ENCODE data around the gene ZNF331. TPM values are rescaled to one million over a fixed set of nuclear protein-coding genes. Genes with fewer than 3 reads are reported as not detected.

ZNF331 gene
- total RNA-seq, 6 donors from 2014 or later, result 26.3 to 80.0 (median 47.1) TPM

GRCh38 chr19:53517114-53517741 is 20.7 kb upstream of the ZNF331 start:
- DNase-seq, result no peak
- Histone ChIP-seq H3K9me3 (no peaks in the 10 kb centered on the region), H3K36me3 (no peaks in the 10 kb centered on the region), H3K4me3 (no peak overlapping the region), H3K4me1 (peaks cover 16 to 23% (median 21%) of the 10 kb centered on the region in 4 donors), H3K27me3 (no peaks in the 10 kb centered on the region), H3K27ac (peak overlapping the region in 3 of 4 donors; percentile 33 to 85 (median 83))
- ATAC-seq (ENCODE audit: low FRiP score in 2 of 2), result no peak
- WGBS, 2 donors, result 56 to 68% methylated on average over 5 of the region's 5 CpGs
- TF ChIP-seq EP300 (IDR thresholded peaks at IDR 0.05), result peak in 1 of 4 donors; percentile 52
- TF ChIP-seq, protein P1, sequence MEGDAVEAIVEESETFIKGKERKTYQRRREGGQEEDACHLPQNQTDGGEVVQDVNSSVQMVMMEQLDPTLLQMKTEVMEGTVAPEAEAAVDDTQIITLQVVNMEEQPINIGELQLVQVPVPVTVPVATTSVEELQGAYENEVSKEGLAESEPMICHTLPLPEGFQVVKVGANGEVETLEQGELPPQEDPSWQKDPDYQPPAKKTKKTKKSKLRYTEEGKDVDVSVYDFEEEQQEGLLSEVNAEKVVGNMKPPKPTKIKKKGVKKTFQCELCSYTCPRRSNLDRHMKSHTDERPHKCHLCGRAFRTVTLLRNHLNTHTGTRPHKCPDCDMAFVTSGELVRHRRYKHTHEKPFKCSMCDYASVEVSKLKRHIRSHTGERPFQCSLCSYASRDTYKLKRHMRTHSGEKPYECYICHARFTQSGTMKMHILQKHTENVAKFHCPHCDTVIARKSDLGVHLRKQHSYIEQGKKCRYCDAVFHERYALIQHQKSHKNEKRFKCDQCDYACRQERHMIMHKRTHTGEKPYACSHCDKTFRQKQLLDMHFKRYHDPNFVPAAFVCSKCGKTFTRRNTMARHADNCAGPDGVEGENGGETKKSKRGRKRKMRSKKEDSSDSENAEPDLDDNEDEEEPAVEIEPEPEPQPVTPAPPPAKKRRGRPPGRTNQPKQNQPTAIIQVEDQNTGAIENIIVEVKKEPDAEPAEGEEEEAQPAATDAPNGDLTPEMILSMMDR (IDR thresholded peaks at IDR 0.05), result no peak

DNA sequence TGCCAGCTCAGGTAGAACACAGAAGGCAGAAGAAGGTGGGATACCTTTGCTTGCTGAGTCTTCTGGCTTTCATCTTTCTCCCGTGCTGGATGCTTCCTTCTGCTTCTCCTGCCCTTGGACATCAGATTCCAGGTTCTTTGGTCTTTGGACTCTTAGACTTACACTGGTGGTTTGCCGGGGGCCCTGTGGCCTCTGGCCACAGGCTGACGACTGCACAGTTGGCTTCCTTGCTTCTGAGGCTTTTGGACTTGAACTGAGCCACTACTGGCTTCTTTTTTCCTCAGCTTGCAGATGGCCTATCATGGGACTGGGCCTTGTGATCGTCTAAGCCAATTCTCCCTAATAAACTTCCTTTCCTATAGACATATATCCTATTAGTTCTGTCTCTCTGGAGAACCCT is 19.8 kb upstream of the ZNF331 start:
- Histone ChIP-seq H3K9me3 (no peaks in the 10 kb centered on the region), H3K27me3 (no peaks in the 10 kb centered on the region), H3K36me3 (no peaks in the 10 kb centered on the region), H3K4me1 (peaks cover 16 to 23% (median 21%) of the 10 kb centered on the region in 4 donors), H3K4me3 (no peak overlapping the region), H3K27ac (peak overlapping the region; percentile 27 to 85 (median 62))
- DNase-seq, result no peak
- no peak for TF ChIP-seq POLR2AphosphoS5 (IDR thresholded peaks at IDR 0.05)
- TF ChIP-seq, protein P1 (IDR thresholded peaks at IDR 0.05), result no peak
- TF ChIP-seq EP300 (IDR thresholded peaks at IDR 0.05), result no peak
- no peak for TF ChIP-seq POLR2A (IDR thresholded peaks at IDR 0.05)
- 88 to 94% methylated on average over 4 of the region's 4 CpGs for WGBS, 2 donors
- ATAC-seq (ENCODE audit: low FRiP score in 2 of 2), result no peak

- TF ChIP-seq POLR2AphosphoS5 (IDR thresholded peaks at IDR 0.05) (peak in 1 of 2 donors; percentile 16), EP300 (IDR thresholded peaks at IDR 0.05) (peak in 2 of 4 donors; percentile 29 to 39), POLR2A (IDR thresholded peaks at IDR 0.05) (no peak)
- TF ChIP-seq, protein P1 (IDR thresholded peaks at IDR 0.05), result no peak
- Histone ChIP-seq H3K27ac (peak overlapping the region; percentile 27 to 85 (median 62)), H3K4me3 (no peak overlapping the region), H3K36me3 (no peaks in the 10 kb centered on the region), H3K9me3 (no peaks in the 10 kb centered on the region), H3K4me1 (peaks cover 16 to 23% (median 21%) of the 10 kb centered on the region in 4 donors), H3K27me3 (no peaks in the 10 kb centered on the region)
- 68% methylated on average over 1 of the region's 1 CpG for WGBS, 2 donors
- ATAC-seq (ENCODE audit: low FRiP score in 2 of 2), result no peak
- DNase-seq, result no peak
These were observed 19.2 kb upstream of the ZNF331 start for GRCh38 chr19:53518716-53519115.

DNA sequence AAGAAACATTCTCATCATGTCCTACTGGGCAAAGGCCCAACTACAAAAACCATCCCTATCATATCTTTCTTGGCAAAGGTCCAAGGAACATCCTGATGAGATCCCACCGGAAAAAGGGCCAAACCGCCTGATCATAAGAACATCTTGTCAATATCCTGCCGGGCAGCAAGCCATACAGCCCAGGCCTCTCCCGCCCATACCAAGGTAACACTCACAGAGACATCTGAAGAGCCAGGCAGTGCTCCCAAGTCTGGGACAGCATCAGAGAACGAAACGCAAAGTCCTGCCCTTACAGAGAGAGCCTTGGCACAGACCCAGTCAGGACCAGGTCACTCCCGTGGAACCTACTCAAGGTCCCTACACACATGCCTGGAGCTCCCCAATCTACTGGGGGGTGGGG is 18.5 kb upstream of the ZNF331 start:
- DNase-seq, result peak in 1 of 2 donors; percentile 48
- WGBS, 2 donors, result 38 to 77% methylated on average over 2 to 7 of the region's 7 CpGs
- peaks cover 16 to 23% (median 21%) of the 10 kb centered on the region in 4 donors for H3K4me1 ChIP-seq
- H3K27me3 ChIP-seq, result no peaks in the 10 kb centered on the region
- no peak overlapping the region for H3K4me3 ChIP-seq
- TF ChIP-seq POLR2A (IDR thresholded peaks at IDR 0.05) (peak in 1 of 4 donors; percentile 15), EP300 (IDR thresholded peaks at IDR 0.05) (peak; percentile 30 to 96 (median 74)), POLR2AphosphoS5 (IDR thresholded peaks at IDR 0.05) (peak; percentile 74 to 82)
- TF ChIP-seq, protein P1 (IDR thresholded peaks at IDR 0.05), result no peak
- no peaks in the 10 kb centered on the region for H3K9me3 ChIP-seq
- peak in 1 of 2 donors; percentile 3 for ATAC-seq (ENCODE audit: low FRiP score in 2 of 2)
- H3K27ac ChIP-seq, result peak overlapping the region; percentile 76 to 88 (median 82)
- H3K36me3 ChIP-seq, result no peaks in the 10 kb centered on the region

DNA sequence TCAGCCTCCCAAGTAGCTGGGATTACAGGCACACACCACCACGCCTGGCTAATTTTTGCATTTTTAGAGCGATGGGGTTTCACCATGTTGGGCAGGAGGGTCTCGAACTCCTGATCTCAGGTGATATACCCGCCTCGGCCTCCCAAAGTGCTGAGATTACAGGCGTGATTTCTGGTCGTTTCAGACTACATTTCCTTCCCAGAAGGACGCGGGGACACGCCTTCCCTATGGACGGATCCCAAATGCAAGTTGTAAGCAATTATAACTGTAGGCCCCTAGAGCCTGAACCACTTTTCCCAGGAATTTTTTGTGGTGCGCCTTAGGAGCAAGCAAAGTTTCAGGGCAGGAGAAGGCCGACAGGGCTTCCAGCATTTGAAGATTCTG is 17.8 kb upstream of the ZNF331 start:
- no peak for ATAC-seq (ENCODE audit: low FRiP score in 2 of 2)
- no peaks in the 10 kb centered on the region for H3K36me3 ChIP-seq
- peak overlapping the region in 3 of 4 donors; percentile 52 to 74 (median 59) for H3K4me3 ChIP-seq
- H3K27me3 ChIP-seq, result no peaks in the 10 kb centered on the region
- no peak for TF ChIP-seq POLR2AphosphoS5 (IDR thresholded peaks at IDR 0.05)
- H3K9me3 ChIP-seq, result no peaks in the 10 kb centered on the region
- 68 to 72% methylated on average over 13 of the region's 13 CpGs for WGBS, 2 donors
- no peak for DNase-seq
- H3K4me1 ChIP-seq, result peaks cover 16 to 23% (median 21%) of the 10 kb centered on the region in 4 donors
- H3K27ac ChIP-seq, result peak overlapping the region; percentile 76 to 88 (median 82)
